GM19467 (cell line): ENCODE measurements around the gene DCAF15.
A peak's percentile ranks its signal among the peaks of the same experiment; 100 is the strongest.
"Not testable (repeated sequence)": the region's sequence is repeated elsewhere in the genome, so short reads cannot be mapped to it uniquely, and the experiment has no call there.

Experiments used
- ATAC-seq: cut with Tn5 transposase; IDR thresholded peaks from one replicate; pipeline ENCODE4 v1.9.1; 2021; ENCODE audit warnings: mild to moderate bottlenecking, moderate library complexity; ENCODE audit not compliant: unreplicated experiment

DCAF15 gene

GRCh38 chr19:13973479-13973878 lies 21.2 kb downstream of the DCAF15 start:
- not testable (repeated sequence) for ATAC-seq

DNA sequence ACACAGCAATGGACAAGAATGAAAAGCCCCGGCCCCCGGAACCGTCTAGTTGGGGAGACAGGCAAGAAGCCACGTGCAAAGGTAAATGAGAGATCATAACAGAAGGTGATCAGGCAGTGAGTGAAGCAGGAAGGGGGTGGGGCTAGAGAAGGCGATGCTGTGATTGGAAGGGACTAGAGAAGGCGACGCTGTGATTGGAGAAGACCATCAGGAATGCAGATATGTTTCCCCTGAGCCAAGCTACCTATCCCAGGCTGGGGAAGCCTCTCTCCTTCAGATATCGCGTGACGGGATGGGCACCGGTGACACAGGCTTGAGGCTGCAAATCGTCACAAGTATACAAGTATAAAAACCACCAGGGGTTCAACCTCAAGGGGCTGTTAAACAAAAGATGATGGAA lies 21.8 kb downstream of the DCAF15 start:
- no peak for ATAC-seq

DNA sequence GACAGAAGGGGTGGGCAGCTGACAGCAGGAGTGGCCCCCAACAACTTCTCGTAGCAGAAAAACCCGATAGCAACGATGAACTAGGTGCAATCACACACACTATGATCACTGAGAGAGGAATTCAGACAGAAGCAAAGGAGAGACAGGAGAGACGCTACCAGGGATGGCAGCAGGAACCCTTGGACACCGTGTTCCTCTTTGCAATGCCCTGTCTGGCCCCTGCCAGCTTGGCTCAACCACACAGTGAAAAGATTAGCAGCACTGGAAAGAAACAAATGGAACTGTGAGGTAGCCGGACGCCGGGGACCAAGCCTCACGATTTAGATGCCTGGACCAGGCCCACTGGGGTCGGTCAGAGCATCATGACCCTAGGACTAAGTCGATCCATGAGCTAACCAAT lies 23.6 kb downstream of the DCAF15 start:
- ATAC-seq, result no peak

DNA sequence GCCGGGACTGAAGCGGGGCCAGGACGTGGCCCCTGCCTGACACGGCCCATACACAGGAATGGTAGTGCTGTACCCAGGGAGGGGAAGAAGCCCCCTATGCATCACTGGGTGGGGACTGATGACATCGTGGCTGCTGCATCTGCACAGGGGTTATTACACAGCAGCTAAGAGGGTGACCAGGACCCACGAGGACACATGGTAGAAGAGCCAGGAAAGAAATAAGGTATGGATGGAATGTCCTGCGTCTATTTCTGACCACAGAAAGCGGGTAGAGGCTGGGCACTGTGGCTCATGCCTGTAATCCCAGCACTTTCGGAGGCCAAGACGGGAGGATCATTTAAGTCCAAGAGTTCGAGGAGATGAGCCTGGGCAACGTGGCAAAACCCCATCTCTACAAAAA lies 24.1 kb downstream of the DCAF15 start:
- no peak for ATAC-seq

DNA sequence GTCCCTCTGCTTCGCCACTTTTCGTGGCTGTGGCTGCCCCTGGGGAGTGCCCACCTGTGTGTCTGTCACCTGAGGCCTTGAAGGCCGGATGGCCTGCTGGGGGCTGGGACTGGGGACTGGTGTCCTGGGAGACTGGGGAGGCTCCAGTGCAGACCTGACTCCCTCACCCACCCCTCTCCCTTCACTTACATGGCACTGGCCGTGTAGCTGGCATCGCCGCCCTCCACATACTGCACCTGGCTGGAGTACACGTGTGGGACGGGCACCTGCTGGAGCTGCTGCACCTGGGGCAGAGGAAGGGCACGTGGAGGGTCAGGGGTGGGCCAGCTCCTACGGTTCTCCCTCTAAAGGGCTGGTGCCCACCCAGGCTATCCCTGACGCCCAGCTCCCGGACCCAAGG lies 25.5 kb downstream of the DCAF15 start:
- no peak for ATAC-seq

DNA sequence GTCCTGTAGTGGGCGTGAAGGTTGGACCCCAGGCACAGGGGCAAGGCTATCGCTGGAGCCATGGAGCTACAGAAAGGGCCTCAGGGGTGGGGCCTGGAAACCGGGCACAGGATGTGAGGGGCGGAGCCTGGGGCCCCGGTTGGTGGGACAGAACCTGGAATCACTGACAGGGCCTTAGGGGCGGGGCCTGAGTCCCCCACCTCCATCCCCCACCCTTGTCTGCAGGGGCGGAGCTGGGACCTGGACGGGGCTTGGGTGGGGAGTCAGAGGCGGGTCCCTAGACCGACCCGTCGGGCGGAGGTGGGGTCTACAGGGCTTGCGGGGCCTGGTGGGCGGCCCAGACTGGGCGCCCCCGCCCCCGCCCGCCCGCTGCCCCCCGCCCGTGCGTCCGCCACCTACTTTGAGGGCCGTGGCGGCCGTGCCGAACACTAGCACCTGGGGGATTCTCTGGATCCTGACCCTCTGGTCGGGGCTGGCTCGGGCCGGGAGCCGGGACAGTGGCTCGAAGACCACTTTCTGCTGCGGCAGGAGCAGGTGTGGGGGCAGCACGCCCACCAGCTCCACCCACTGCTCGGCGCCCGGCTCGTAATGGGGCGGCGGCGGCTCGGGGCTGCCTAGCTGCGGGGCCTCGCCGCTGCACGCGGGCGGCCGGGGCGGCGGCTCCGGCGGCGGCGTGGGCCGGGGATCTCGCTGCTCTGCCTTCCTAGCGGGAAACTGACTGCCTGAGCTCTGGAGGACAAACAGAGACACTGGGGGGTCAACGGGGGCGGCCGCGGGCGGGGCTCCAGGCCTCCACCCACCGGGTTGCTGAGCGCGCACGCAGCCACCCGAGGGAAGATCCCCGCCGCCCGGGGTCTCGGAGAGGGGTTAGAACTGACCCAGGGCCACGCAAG lies 26.3 kb downstream of the DCAF15 start:
- ATAC-seq, result no peak

- ATAC-seq, result no peak
Measured at GRCh38 chr19:13979244-13979615, 26.9 kb downstream of the DCAF15 start.

DNA sequence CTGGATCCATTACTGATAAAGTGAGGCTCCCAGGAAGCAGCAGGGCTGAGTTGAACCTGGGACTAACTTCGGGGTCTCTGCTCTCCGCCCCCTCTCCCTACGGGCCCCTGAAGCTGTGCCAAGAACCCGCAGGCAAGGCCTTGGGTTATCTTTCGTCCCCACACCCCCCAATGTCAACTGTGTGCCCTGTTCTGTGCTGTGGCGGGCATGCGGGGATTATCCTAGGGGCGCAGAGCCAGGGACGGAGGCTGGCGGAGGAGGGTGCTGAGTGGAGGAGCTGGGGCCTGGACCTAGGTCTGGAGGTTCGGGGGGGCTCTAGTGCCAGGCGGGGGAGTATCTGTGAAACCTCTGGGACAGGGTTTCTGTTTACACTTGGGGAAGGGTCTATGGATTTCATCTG lies 27.4 kb downstream of the DCAF15 start:
- no peak for ATAC-seq

- no peak for ATAC-seq
Measured at GRCh38 chr19:13980340-13980739, 28.0 kb downstream of the DCAF15 start.

DNA sequence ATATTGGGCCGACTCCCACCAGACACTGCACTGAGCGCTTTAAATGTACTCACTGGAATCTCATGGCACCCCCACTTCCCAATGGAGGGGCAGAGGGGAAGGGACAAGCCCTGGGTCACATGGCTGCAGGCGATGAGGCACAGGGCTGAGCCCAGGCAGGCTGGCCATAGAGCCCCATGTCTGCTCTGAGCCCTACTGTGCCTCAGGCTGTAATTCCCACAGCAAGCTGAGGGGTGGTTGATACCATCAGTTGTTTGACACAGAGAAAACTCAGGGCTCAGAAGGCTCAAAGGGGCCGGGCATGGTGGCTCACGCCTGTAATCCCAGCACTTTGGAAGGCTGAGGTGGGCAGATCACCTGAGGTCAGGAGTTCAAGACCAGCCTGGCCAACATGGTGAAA lies 28.7 kb downstream of the DCAF15 start:
- ATAC-seq, result no peak

GRCh38 chr19:13981467-13981866 lies 29.2 kb downstream of the DCAF15 start:
- no peak for ATAC-seq

- ATAC-seq, result no peak
Measured at GRCh38 chr19:13981988-13982501, 29.7 kb downstream of the DCAF15 start.

DNA sequence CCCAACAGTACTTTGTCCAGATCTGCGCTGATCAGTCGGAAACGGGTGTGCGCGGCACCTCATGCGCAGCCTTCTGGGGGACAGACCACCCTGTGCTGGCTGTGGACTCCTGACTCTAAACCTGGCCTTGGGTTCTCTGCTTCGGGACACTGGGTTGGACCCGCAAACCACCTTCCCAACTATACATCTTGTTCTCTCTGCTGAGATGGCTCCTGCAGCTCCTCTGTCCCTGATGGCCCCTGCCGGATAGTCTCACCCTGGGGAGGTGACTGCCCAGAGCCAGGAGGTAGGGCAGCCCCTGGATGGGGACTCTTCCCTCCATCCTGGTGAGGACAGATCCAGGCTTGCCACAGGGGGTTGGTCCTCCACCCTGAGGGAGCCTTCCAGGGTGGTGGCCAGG lies 30.5 kb downstream of the DCAF15 start:
- no peak for ATAC-seq

GRCh38 chr19:13983213-13983889 lies 31.0 kb downstream of the DCAF15 start:
- no peak for ATAC-seq

DNA sequence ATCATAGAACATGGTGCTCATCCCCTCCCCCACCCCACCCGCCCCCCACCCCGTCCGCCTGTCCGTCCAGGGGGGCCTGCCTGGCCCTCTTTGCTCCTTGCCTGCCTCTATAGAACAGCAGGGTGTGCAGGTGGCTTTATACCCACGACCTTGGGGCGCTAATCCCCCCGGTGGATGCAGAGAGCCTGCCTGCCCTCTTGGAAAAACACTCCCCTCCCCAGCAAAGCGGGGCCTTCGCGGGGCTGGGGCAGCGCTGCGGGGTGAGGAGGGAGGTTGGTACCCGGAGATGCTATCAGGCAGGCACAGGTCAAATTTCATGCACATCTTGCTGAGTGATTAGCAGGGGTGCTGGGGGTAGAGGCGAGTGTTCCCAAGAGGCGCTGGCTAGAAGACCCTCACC lies 31.9 kb downstream of the DCAF15 start:
- ATAC-seq, result no peak

DNA sequence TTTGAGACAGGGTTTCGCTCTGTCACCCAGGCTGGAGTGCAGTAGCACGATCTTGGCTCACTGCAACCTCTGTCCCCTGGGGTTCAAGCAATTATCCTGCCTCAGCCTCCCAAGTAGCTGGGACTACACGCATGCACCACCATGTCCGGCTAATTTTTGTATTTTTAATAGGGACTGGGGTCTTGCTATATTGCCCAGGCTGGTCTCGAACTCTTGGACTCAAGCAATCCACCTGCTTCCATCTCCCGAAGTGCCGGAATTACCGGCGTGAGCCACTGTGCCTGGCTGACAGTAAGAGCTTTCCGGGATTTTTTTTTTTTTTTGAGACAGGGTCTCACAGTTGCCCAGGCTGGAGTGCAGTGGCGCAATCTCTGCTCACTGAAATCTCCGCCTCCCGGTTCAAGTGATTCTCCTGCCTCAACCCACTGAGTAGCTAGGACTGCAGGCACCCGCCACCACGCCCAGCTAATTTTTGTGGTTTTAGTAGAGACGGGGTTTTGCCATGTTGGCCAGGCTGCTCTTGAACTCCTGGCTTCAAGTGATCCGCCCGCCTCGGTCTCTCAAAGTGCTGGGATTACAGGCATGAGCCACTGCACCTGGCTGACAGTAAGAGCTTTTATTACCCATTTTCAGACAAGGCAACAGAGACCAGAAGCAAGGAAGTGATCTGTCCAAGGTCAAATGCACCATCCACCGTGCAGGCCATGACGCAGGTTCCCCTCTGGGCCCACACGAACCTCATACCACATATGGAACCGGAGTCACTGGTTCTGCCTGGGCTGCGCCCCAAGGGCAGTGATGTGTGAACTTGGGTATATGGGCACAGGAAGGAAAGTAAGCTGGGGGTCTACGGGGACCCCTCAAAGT lies 32.8 kb downstream of the DCAF15 start:
- no peak for ATAC-seq

- ATAC-seq, result peak; percentile 29
Measured at GRCh38 chr19:13985771-13986347, 33.5 kb downstream of the DCAF15 start.

GRCh38 chr19:13986348-13986904 lies 34.1 kb downstream of the DCAF15 start:
- peak; percentile 76 for ATAC-seq

DNA sequence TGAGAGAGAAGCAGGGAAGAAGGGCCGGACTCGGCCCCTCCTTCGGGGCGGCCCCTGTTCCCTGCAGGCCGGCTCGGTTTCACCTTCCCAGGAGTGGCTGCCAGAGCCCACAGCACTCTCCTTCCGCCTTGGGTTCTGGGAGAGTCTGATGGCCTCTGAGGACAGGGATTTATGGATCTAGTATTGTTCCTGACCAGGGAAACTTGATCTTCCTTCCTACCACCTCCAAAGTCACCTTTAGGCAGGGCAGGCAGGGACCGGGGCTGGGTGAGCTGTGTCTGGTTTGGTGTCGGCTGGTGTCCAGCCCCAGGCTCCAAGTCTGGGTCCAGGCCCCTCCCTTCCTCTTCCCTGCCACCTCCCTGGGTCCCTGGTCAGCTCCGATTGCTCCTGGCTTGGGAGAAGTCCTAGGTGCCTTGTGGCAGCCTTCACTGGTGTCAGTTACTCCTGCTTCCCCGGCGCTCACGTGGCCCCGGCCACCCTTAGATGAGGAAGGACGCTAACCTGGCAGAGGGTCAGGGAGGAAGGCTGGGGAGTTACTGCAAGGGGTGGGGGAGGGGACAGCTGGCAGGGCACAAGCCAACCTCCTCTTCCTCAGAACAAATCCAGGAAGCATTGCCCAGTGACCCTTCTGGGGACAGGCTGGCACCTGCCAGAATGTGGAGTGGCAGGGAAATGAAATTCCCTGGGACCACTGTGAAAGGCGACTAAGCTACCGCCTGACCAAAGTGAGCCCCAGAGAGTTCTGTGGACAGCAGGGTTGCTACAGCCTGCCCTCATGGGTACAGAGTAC lies 35.0 kb downstream of the DCAF15 start:
- ATAC-seq, result no peak

DNA sequence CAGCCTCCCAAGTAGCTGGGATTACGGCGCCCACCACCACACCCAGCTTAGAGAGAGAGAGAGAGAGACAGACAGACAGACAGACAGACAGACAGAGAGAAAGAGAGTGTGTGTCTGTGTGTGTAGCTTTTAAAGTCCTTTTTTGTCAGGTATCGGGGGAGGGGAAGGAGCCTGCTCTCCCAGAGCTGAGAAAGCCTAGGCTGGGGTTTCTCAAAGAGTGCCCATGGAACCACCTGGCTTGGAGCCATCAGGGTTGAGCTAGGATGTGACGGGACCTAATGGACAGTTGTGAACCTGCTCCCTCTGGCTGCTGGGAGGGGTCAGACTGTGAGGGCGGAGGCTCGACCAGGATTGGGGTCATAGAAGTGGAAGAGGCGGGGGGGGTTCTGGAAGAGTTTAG lies 37.2 kb downstream of the DCAF15 start:
- ATAC-seq, result no peak
